Endothelial cell of umbilical vein (primary cell): ENCODE measurements around the gene PCDHGA6.

ENCODE experiments used
- CTCF ChIP-seq, 2 donors: IDR thresholded peaks; 1 replicate in 1 of 2; 2 replicates in 1 of 2; pipeline ENCODE4 v1.5.1; 2011; ENCODE audit warnings: low read length in 2 of 2, mild to moderate bottlenecking in 2 of 2, moderate library complexity in 2 of 2, control low read depth in 1 of 2, inconsistent platforms in 1 of 2, low read depth in 1 of 2; ENCODE audit not compliant: insufficient read depth in 1 of 2; ENCODE audit errors: extremely low read depth in 1 of 2
- EZH2 ChIP-seq: IDR thresholded peaks from 2 replicates; pipeline ENCODE4 v1.6.1; 2012; ENCODE audit warnings: borderline replicate concordance, low read depth, mild to moderate bottlenecking, moderate library complexity, low read length, inconsistent platforms; ENCODE audit not compliant: severe bottlenecking
- FOS ChIP-seq: IDR thresholded peaks from 2 replicates; pipeline ENCODE4 v1.6.1; 2011; ENCODE audit warnings: mild to moderate bottlenecking, low read length, moderate library complexity, borderline replicate concordance; ENCODE audit not compliant: insufficient read depth
- JUN ChIP-seq: IDR thresholded peaks from 2 replicates; pipeline ENCODE4 v1.6.1; 2011; ENCODE audit warnings: borderline replicate concordance, low read depth; ENCODE audit not compliant: insufficient read length, insufficient read depth
- POLR2AphosphoS5 ChIP-seq: IDR thresholded peaks from 2 replicates; pipeline ENCODE4 v1.6.1; 2012; ENCODE audit warnings: low read depth, mild to moderate bottlenecking, control low read depth, low read length, moderate library complexity; ENCODE audit not compliant: insufficient read depth

- TF ChIP-seq FOS, result no peak
- no peak for TF ChIP-seq POLR2AphosphoS5
- TF ChIP-seq CTCF (IDR thresholded peaks at IDR 0.05; ENCODE audit: extremely low read depth in 1 of 2, insufficient read depth in 1 of 2, low read depth in 1 of 2, low read length in 2 of 2), result no peak
- no peak for TF ChIP-seq EZH2
- no peak for TF ChIP-seq JUN
These were observed 37.9 kb downstream of the PCDHGA6 start for GRCh38 chr5:141411575-141411974.
